ENCODE results near the gene PLEKHA3.

Gene PLEKHA3

GRCh38 chr2:178506101-178506500 is 25.8 kb downstream of the PLEKHA3 start:
- DNase-seq (ENCODE audit: extremely low spot score) = no peak
- no peak for TF ChIP-seq CTCF (IDR thresholded peaks at IDR 0.05; ENCODE audit: control extremely low read depth, extremely low read depth, low read depth, missing control alignments)
- ChIA-PET CTCF (interaction anchor here (1.5 to 4.1 kb wide), 3 partner anchors 11 to 17 kb away, joined by 4 to 16 read pairs (median 9); no protein-coding TSS in a partner anchor), POLR2A (no interaction called here)

GRCh38 chr2:178506524-178506923 is 26.3 kb downstream of the PLEKHA3 start:
- no peak for DNase-seq (ENCODE audit: extremely low spot score)
- ChIA-PET CTCF (interaction anchor here (1.5 to 4.1 kb wide), 3 partner anchors 11 to 17 kb away, joined by 4 to 16 read pairs (median 9); no protein-coding TSS in a partner anchor), POLR2A (no interaction called here)
- TF ChIP-seq CTCF (IDR thresholded peaks at IDR 0.05; ENCODE audit: control extremely low read depth, extremely low read depth, low read depth, missing control alignments) = no peak

- TF ChIP-seq CTCF (IDR thresholded peaks at IDR 0.05; ENCODE audit: control extremely low read depth, extremely low read depth, low read depth, missing control alignments) = no peak
- POLR2A ChIA-PET = no interaction called here
- CTCF ChIA-PET = interaction anchor here (1.2 to 4.1 kb wide), 4 partner anchors 8 to 16 kb away, joined by 3 to 16 read pairs (median 6); no protein-coding TSS in a partner anchor
- DNase-seq (ENCODE audit: extremely low spot score) = no peak
These were observed 26.7 kb downstream of the PLEKHA3 start for GRCh38 chr2:178506949-178507348.

- DNase-seq (ENCODE audit: extremely low spot score) = no peak
- TF ChIP-seq CTCF (IDR thresholded peaks at IDR 0.05; ENCODE audit: control extremely low read depth, extremely low read depth, low read depth, missing control alignments) = no peak
- CTCF ChIA-PET = interaction anchor here (0.9 to 4.1 kb wide), 4 partner anchors 9 to 19 kb away, joined by 3 to 16 read pairs (median 4); no protein-coding TSS in a partner anchor
- POLR2A ChIA-PET = no interaction called here
These were observed 28.4 kb downstream of the PLEKHA3 start for GRCh38 chr2:178508646-178509045.

GRCh38 chr2:178510384-178510783 is 30.1 kb downstream of the PLEKHA3 start:
- CTCF ChIA-PET = interaction anchor here (1.4 to 1.6 kb wide), 2 partner anchors 13 to 14 kb away, joined by 3 read pairs; no protein-coding TSS in a partner anchor
- no peak for DNase-seq (ENCODE audit: extremely low spot score)

GRCh38 chr2:178512484-178512883 is 32.2 kb downstream of the PLEKHA3 start:
- POLR2A ChIA-PET = no interaction called here
- TF ChIP-seq CTCF (IDR thresholded peaks at IDR 0.05; ENCODE audit: control extremely low read depth, extremely low read depth, low read depth, missing control alignments) = no peak
- no peak for DNase-seq (ENCODE audit: extremely low spot score)
- CTCF ChIA-PET = interaction anchor here (1.8 to 3.4 kb wide), 2 partner anchors 11 to 15 kb away, joined by 4 to 12 read pairs; no protein-coding TSS in a partner anchor

More at GRCh38 chr2:178510384-178510783, 30.1 kb downstream of the PLEKHA3 start:
- no peak for TF ChIP-seq CTCF (IDR thresholded peaks at IDR 0.05; ENCODE audit: control extremely low read depth, extremely low read depth, low read depth, missing control alignments)
- POLR2A ChIA-PET = no interaction called here
